CD14-positive monocyte (primary cell): ENCODE data around the gene C6orf163. TPM values are rescaled to one million over a fixed set of nuclear protein-coding genes. Genes with fewer than 3 reads are reported as not detected.

ENCODE experiments used
- DNase-seq, 3 donors: peaks; one replicate each; pipeline ENCODE4 v3.0.0-alpha.2; 2011 to 2022
- H2AFZ ChIP-seq: 2 replicates; pipeline ENCODE4 v1.6.0; 2012; ENCODE audit warnings: mild to moderate bottlenecking, low read depth, low read length, inconsistent platforms; ENCODE audit not compliant: insufficient read depth, poor library complexity, severe bottlenecking
- H3K27ac ChIP-seq, 2 donors: 1 replicate in 1 of 2; 2 replicates in 1 of 2; pipeline ENCODE4 v1.5.1; 2012 to 2013; ENCODE audit warnings: low read length in 2 of 2, control low read depth in 1 of 2, inconsistent platforms in 1 of 2, low read depth in 1 of 2, mild to moderate bottlenecking in 1 of 2
- H3K27me3 ChIP-seq, 2 donors: one replicate each; pipeline versions ENCODE4 v1.6.0 to v1.6.1; 2011 to 2013; ENCODE audit warnings: low read length in 2 of 2; ENCODE audit not compliant: control insufficient read depth in 2 of 2, insufficient read depth in 2 of 2
- H3K36me3 ChIP-seq, 2 donors: replicated peaks in 1 of 2; 1 replicate in 1 of 2; 2 replicates in 1 of 2; pipeline versions ENCODE4 v1.5.1 to v1.6.1; 2012 to 2013; ENCODE audit warnings: low read length in 2 of 2, control low read depth in 1 of 2, inconsistent platforms in 1 of 2, mild to moderate bottlenecking in 1 of 2; ENCODE audit not compliant: insufficient read depth in 2 of 2, control insufficient read depth in 1 of 2
- H3K4me1 ChIP-seq, 2 donors: 1 replicate in 1 of 2; 2 replicates in 1 of 2; pipeline versions ENCODE4 v1.5.1 to v1.6.1; 2012 to 2013; ENCODE audit warnings: low read length in 2 of 2, control low read depth in 1 of 2, inconsistent platforms in 1 of 2, mild to moderate bottlenecking in 1 of 2, moderate library complexity in 1 of 2; ENCODE audit not compliant: insufficient read depth in 2 of 2, control insufficient read depth in 1 of 2
- H3K4me2 ChIP-seq: replicated peaks from 2 replicates; pipeline ENCODE3; 2012; ENCODE audit warnings: low read length, moderate library complexity, mild to moderate bottlenecking; ENCODE audit not compliant: poor library complexity, severe bottlenecking; ENCODE audit errors: extremely low read depth
- H3K4me3 ChIP-seq, 3 experiments: fragments of 200-600 bp in 1 of 3; sonication (generic) in 1 of 3; replicated peaks in 1 of 3; 1 replicate in 2 of 3; 2 replicates in 1 of 3; pipeline ENCODE4 v1.5.1; 2011 to 2013; ENCODE audit warnings: low read length in 3 of 3, mild to moderate bottlenecking in 3 of 3, control low read depth in 2 of 3, low read depth in 2 of 3, inconsistent platforms in 1 of 3, moderate library complexity in 1 of 3
- H3K79me2 ChIP-seq: 2 replicates; pipeline ENCODE4 v1.6.0; 2012; ENCODE audit warnings: mild to moderate bottlenecking, control low read depth, inconsistent platforms, low read length, moderate library complexity; ENCODE audit not compliant: insufficient read depth
- H3K9ac ChIP-seq: 2 replicates; pipeline ENCODE4 v1.6.0; 2017; ENCODE audit warnings: low read length, mild to moderate bottlenecking; ENCODE audit not compliant: insufficient read depth, poor library complexity, severe bottlenecking
- H3K9me3 ChIP-seq, 2 donors: replicated peaks in 1 of 2; 1 replicate in 1 of 2; 2 replicates in 1 of 2; pipeline versions ENCODE4 v1.5.1 to v1.6.1; 2012 to 2013; ENCODE audit warnings: low read length in 2 of 2, control low read depth in 1 of 2; ENCODE audit not compliant: control insufficient read depth in 1 of 2, insufficient read depth in 1 of 2
- H4K20me1 ChIP-seq: 2 replicates; pipeline ENCODE4 v1.6.0; 2012; ENCODE audit warnings: mild to moderate bottlenecking, low read length, control low read depth, moderate library complexity; ENCODE audit not compliant: insufficient read depth
- H3K27ac Mint-ChIP-seq, 7 donors: one replicate each; pipeline ENCODE4 v1.8.0; 2020; ENCODE audit warnings: mild to moderate bottlenecking in 7 of 7, mixed read lengths in 7 of 7, moderate library complexity in 6 of 7, inconsistent platforms in 2 of 7
- H3K27me3 Mint-ChIP-seq, 3 donors: one replicate each; pipeline ENCODE4 v1.8.0; 2021 to 2022; ENCODE audit warnings: low read depth in 3 of 3, mild to moderate bottlenecking in 3 of 3, mixed read lengths in 3 of 3, moderate library complexity in 3 of 3, inconsistent platforms in 1 of 3
- H3K36me3 Mint-ChIP-seq, 2 donors: one replicate each; pipeline ENCODE4 v1.8.0; 2020; ENCODE audit warnings: mixed read lengths in 2 of 2, inconsistent platforms in 1 of 2, mild to moderate bottlenecking in 1 of 2
- H3K4me1 Mint-ChIP-seq: one replicate; pipeline ENCODE4 v1.8.0; 2020; ENCODE audit warnings: mild to moderate bottlenecking, mixed read lengths
- H3K4me3 Mint-ChIP-seq, 2 donors: one replicate each; pipeline ENCODE4 v1.8.0; 2020; ENCODE audit warnings: mild to moderate bottlenecking in 2 of 2, mixed read lengths in 2 of 2, moderate library complexity in 1 of 2
- H3K9me3 Mint-ChIP-seq, 7 donors: one replicate each; pipeline ENCODE4 v1.8.0; 2020 to 2022; ENCODE audit warnings: mixed read lengths in 7 of 7, mild to moderate bottlenecking in 6 of 7, moderate library complexity in 6 of 7, inconsistent platforms in 2 of 7
- WGBS: methylation state at CpG from one replicate; pipeline ENCODE4 v1.1.5; 2013; ENCODE audit warnings: missing lambda C conversion rate; ENCODE audit not compliant: insufficient coverage; 5-methylcytosine and 5-hydroxymethylcytosine counted together
- intact Hi-C, 2 donors: fragments of 100-400 bp; cut with micrococcal nuclease; formaldehyde crosslinking; loops; one replicate each; pipeline versions ENCODE4 v1.15.0 to v1.15.1; 2023
- polyA plus RNA-seq, 3 donors: library from polyadenylated mRNA; depleted of rRNA in 1 of 3; unstranded in 2 of 3; stranded (reverse) in 1 of 3; fragments of 300-500 nt in 2 of 3; fragments of >200 nt in 1 of 3; fragmentation: Illumina TruSeq in 2 of 3; gene quantifications; 1 replicate in 2 of 3; 2 replicates in 1 of 3; pipeline ENCODE4 v1.2.3, GENCODE V29; 2012 to 2021
- TF ChIP-seq, protein P1 (sequence below): fragments of 200-600 bp; IDR thresholded peaks from one replicate; pipeline ENCODE4 v1.8.0; 2022; ENCODE audit warnings: antibody characterized with exemption, mild to moderate bottlenecking

Gene C6orf163
- polyA plus RNA-seq, 3 donors: 0.26 to 0.27 TPM; not detected in 1

DNA sequence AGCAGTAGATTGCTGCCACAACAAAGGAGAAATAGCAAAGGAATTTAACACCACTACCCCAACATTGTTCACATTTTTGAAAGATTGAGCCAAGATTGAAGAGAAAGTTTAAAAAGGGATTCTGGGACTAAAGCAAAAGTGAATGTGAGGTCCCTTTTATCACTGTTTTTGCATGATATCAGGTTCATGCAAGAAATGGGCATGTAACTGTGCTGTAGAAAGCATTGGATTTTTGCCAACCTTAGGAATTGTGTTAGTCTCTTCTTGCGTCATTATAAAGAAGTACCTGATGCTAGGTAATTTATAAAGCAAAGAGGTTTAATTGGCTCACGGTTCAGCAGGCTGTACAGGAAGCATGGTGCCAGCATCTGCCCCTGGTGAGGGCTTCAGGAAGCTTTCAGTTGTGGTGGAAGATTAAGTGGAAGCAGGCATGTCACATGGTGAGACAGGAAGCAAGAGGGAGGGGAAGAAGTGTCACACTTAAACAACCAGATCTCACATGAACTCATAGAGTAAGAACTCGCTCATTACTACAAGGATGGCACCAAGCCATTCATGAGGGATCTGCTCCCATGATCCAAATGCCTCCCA lies 10.9 kb upstream of the C6orf163 start:
- no peak overlapping the region for H2AFZ ChIP-seq
- H3K36me3 Mint-ChIP-seq: peaks cover 3 to 10% of the 10 kb centered on the region in 2 donors
- no peaks in the 10 kb centered on the region for H3K4me1 ChIP-seq
- no peaks in the 10 kb centered on the region for H3K27me3 ChIP-seq
- H3K9ac ChIP-seq: no peak overlapping the region
- no peaks in the 10 kb centered on the region for H3K9me3 ChIP-seq
- H3K79me2 ChIP-seq: no peaks in the 10 kb centered on the region
- no peaks in the 10 kb centered on the region for H3K36me3 ChIP-seq
- H3K4me3 Mint-ChIP-seq: no peak overlapping the region
- H4K20me1 ChIP-seq: no peaks in the 10 kb centered on the region
- no peak overlapping the region for H3K27ac ChIP-seq
- no peaks in the 10 kb centered on the region for H3K27me3 Mint-ChIP-seq
- intact Hi-C loops: no loop called here
- TF ChIP-seq, protein P1, sequence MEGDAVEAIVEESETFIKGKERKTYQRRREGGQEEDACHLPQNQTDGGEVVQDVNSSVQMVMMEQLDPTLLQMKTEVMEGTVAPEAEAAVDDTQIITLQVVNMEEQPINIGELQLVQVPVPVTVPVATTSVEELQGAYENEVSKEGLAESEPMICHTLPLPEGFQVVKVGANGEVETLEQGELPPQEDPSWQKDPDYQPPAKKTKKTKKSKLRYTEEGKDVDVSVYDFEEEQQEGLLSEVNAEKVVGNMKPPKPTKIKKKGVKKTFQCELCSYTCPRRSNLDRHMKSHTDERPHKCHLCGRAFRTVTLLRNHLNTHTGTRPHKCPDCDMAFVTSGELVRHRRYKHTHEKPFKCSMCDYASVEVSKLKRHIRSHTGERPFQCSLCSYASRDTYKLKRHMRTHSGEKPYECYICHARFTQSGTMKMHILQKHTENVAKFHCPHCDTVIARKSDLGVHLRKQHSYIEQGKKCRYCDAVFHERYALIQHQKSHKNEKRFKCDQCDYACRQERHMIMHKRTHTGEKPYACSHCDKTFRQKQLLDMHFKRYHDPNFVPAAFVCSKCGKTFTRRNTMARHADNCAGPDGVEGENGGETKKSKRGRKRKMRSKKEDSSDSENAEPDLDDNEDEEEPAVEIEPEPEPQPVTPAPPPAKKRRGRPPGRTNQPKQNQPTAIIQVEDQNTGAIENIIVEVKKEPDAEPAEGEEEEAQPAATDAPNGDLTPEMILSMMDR: no peak
- H3K4me3 ChIP-seq: no peak overlapping the region
- H3K27ac Mint-ChIP-seq: peak overlapping the region in 1 of 7 donors; percentile 36
- H3K4me1 Mint-ChIP-seq: peaks cover 10% of the 10 kb centered on the region
- H3K4me2 ChIP-seq: no peak overlapping the region
- 46% methylated on average over 2 of the region's 3 CpGs for WGBS
- H3K9me3 Mint-ChIP-seq: peaks cover 0 to 5% (median under 1%) of the 10 kb centered on the region in 7 donors
- no peak for DNase-seq

DNA sequence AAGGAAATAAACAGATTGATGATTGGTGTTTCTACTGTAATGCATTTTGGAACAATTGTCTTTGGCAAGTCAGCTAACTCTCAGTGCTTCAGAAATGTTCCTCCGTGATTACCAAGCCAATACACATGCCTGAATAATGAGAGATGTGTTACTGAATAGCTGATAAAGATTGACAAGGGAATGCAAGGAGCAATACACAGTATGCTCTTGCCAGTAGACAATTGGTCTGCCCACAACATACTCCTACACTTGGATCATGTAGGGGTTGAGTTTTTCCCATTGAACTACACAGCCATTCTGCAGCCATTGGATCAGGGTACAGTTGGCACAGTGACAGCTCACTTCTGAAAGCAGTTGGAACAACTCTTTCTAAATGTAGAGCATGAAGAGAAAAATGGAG lies 9.9 kb upstream of the C6orf163 start:
- H3K4me1 Mint-ChIP-seq: peaks cover 10% of the 10 kb centered on the region
- DNase-seq: no peak
- Histone ChIP-seq H3K9ac (no peak overlapping the region), H3K36me3 (no peaks in the 10 kb centered on the region), H3K79me2 (no peaks in the 10 kb centered on the region), H3K9me3 (no peaks in the 10 kb centered on the region), H3K4me1 (no peaks in the 10 kb centered on the region), H3K27me3 (no peaks in the 10 kb centered on the region), H4K20me1 (no peaks in the 10 kb centered on the region), H3K4me2 (no peak overlapping the region), H3K27ac (no peak overlapping the region), H2AFZ (no peak overlapping the region), H3K4me3 (no peak overlapping the region)
- H3K36me3 Mint-ChIP-seq: peaks cover 4 to 6% of the 10 kb centered on the region in 2 donors
- peaks cover 0 to 2% (median 0%) of the 10 kb centered on the region in 7 donors for H3K9me3 Mint-ChIP-seq
- H3K27me3 Mint-ChIP-seq: no peaks in the 10 kb centered on the region
- TF ChIP-seq, protein P1: no peak
- H3K4me3 Mint-ChIP-seq: no peak overlapping the region
- H3K27ac Mint-ChIP-seq: no peak overlapping the region
- intact Hi-C loops: no loop called here
- WGBS: no CpG with 5 or more reads among the region's 1 CpG
